Esophagus muscularis mucosa (tissue), 4 donors: ENCODE results near the gene IDE. TPM values are rescaled to one million over a fixed set of nuclear protein-coding genes. Genes with fewer than 3 reads are reported as not detected.
"Not testable (repeated sequence)": the region's sequence is repeated elsewhere in the genome, so short reads cannot be mapped to it uniquely, and the experiment has no call there.

Experiments
- DNase-seq: peaks from one replicate; pipeline ENCODE4 v3.0.0-alpha.2; 2017; ENCODE audit errors: extremely low spot score
- H3K27ac ChIP-seq, 4 donors: fragments of 200-600 bp; sonication (generic); replicated peaks in 1 of 4; 1 replicate in 3 of 4; 2 replicates in 1 of 4; pipeline ENCODE4 v1.5.1; 2016 to 2019; ENCODE audit warnings: mild to moderate bottlenecking in 1 of 4
- H3K27me3 ChIP-seq, 4 donors: fragments of 200-600 bp; sonication (generic); one replicate each; pipeline versions ENCODE4 v1.5.1 to v1.6.0; 2016 to 2019
- H3K36me3 ChIP-seq, 4 donors: fragments of 200-600 bp; sonication (generic); one replicate each; pipeline ENCODE4 v1.5.1; 2016 to 2019
- H3K4me1 ChIP-seq, 4 donors: fragments of 200-600 bp; sonication (generic); one replicate each; pipeline ENCODE4 v1.5.1; 2016 to 2019
- H3K4me3 ChIP-seq, 4 donors: fragments of 200-600 bp; sonication (generic); 1 replicate in 2 of 4; 2 replicates in 2 of 4; pipeline ENCODE4 v1.5.1; 2016 to 2019; ENCODE audit warnings: mild to moderate bottlenecking in 4 of 4, moderate library complexity in 1 of 4
- H3K9me3 ChIP-seq, 4 donors: fragments of 200-600 bp; sonication (generic); 1 replicate in 3 of 4; 2 replicates in 1 of 4; pipeline ENCODE4 v1.5.1; 2016 to 2019
- CTCF ChIP-seq, 3 experiments: fragments of 200-600 bp in 2 of 3; fragments of 450-650 bp in 1 of 3; sonication (generic) in 2 of 3; IDR thresholded peaks; one replicate each; pipeline ENCODE4 v1.5.1; 2017 to 2019; ENCODE audit warnings: antibody characterized with exemption in 3 of 3, mild to moderate bottlenecking in 2 of 3, moderate library complexity in 1 of 3
- EP300 ChIP-seq: sonication (generic); formaldehyde crosslinking; IDR thresholded peaks from one replicate; pipeline ENCODE4 v1.6.1; 2017; ENCODE audit warnings: antibody characterized with exemption
- POLR2A ChIP-seq: fragments of 450-650 bp; IDR thresholded peaks from one replicate; pipeline ENCODE4 v1.6.1; 2017; ENCODE audit warnings: antibody characterized with exemption, moderate library complexity, mild to moderate bottlenecking, low read depth
- POLR2AphosphoS5 ChIP-seq, 2 donors: sonication (generic); formaldehyde crosslinking; IDR thresholded peaks; one replicate each; pipeline ENCODE4 v1.6.1; 2017; ENCODE audit warnings: antibody characterized with exemption in 2 of 2
- WGBS: methylation state at CpG from one replicate; pipeline ENCODE4 v1.1.5; 2018; 5-methylcytosine and 5-hydroxymethylcytosine counted together
- intact Hi-C: fragments of 100-400 bp; cut with DNase I; formaldehyde crosslinking; loops from one replicate; pipeline ENCODE4 v1.15.1; 2023
- total RNA-seq, 4 donors: library from RNA; depleted of rRNA; stranded (reverse); fragments of >200 nt; gene quantifications; one replicate each; pipeline versions ENCODE4 v1.1.0 to v1.2.1, GENCODE V29; 2016

IDE gene
- total RNA-seq, 4 donors from 2014 or later = 27.0 to 33.1 (median 30.7) TPM

GRCh38 chr10:92470026-92470425 lies 103.9 kb downstream of the IDE start:
- Histone ChIP-seq H3K4me1 (no peaks in the 10 kb centered on the region), H3K4me3 (no peak overlapping the region), H3K36me3 (peaks cover 25 to 88% (median 74%) of the 10 kb centered on the region in 4 donors), H3K27me3 (no peaks in the 10 kb centered on the region), H3K9me3 (no peaks in the 10 kb centered on the region), H3K27ac (no peak overlapping the region)
- TF ChIP-seq EP300 = no peak
- TF ChIP-seq CTCF (IDR thresholded peaks at IDR 0.05) = no peak
- no peak for TF ChIP-seq POLR2A
- no peak for TF ChIP-seq POLR2AphosphoS5 (IDR thresholded peaks at IDR 0.05)
- intact Hi-C loops = no loop called here
- DNase-seq = no peak
- WGBS = 93% methylated on average over 3 of the region's 3 CpGs

- Histone ChIP-seq H3K27ac (no peak overlapping the region), H3K9me3 (no peaks in the 10 kb centered on the region), H3K4me1 (no peaks in the 10 kb centered on the region), H3K36me3 (peaks cover 58 to 100% (median 96%) of the 10 kb centered on the region in 4 donors), H3K27me3 (no peaks in the 10 kb centered on the region), H3K4me3 (no peak overlapping the region)
- DNase-seq = no peak
- WGBS = 81% methylated on average over 5 of the region's 5 CpGs
- TF ChIP-seq EP300 = no peak
- intact Hi-C loops = no loop called here
Observed at GRCh38 chr10:92464364-92464763, 109.5 kb downstream of the IDE start.

- WGBS = 97% methylated on average over 5 of the region's 5 CpGs
- Histone ChIP-seq H3K27me3 (no peaks in the 10 kb centered on the region), H3K27ac (no peak overlapping the region), H3K36me3 (peaks cover 58 to 100% (median 92%) of the 10 kb centered on the region in 4 donors), H3K4me3 (no peak overlapping the region), H3K9me3 (no peaks in the 10 kb centered on the region), H3K4me1 (no peaks in the 10 kb centered on the region)
- intact Hi-C loops = no loop called here
- DNase-seq = no peak
- no peak for TF ChIP-seq POLR2A
- no peak for TF ChIP-seq POLR2AphosphoS5 (IDR thresholded peaks at IDR 0.05)
- TF ChIP-seq EP300 = no peak
- TF ChIP-seq CTCF (IDR thresholded peaks at IDR 0.05) = no peak
Observed at GRCh38 chr10:92463582-92463981, 110.3 kb downstream of the IDE start.

- H3K36me3 ChIP-seq = peaks cover 17 to 92% (median 64%) of the 10 kb centered on the region in 4 donors
- H3K27ac ChIP-seq, intact Hi-C loops, H3K4me3 ChIP-seq, DNase-seq, H3K9me3 ChIP-seq, H3K27me3 ChIP-seq, H3K4me1 ChIP-seq: not testable (repeated sequence)
- 89% methylated on average over 6 of the region's 6 CpGs for WGBS
Observed at GRCh38 chr10:92454955-92455354, 118.9 kb downstream of the IDE start.

GRCh38 chr10:92452313-92452712 lies 121.6 kb downstream of the IDE start:
- DNase-seq = no peak
- no peak overlapping the region for H3K27ac ChIP-seq
- peaks cover 12 to 71% (median 56%) of the 10 kb centered on the region in 4 donors for H3K36me3 ChIP-seq
- 98% methylated on average over 2 of the region's 2 CpGs for WGBS
- no peaks in the 10 kb centered on the region for H3K27me3 ChIP-seq
- H3K4me3 ChIP-seq = no peak overlapping the region
- no peak for TF ChIP-seq EP300
- TF ChIP-seq POLR2A = no peak
- TF ChIP-seq CTCF (IDR thresholded peaks at IDR 0.05) = no peak
- TF ChIP-seq POLR2AphosphoS5 (IDR thresholded peaks at IDR 0.05) = no peak
- intact Hi-C loops = no loop called here
- H3K9me3 ChIP-seq = no peaks in the 10 kb centered on the region
- H3K4me1 ChIP-seq = no peaks in the 10 kb centered on the region

GRCh38 chr10:92451431-92451830 lies 122.5 kb downstream of the IDE start:
- H3K4me1 ChIP-seq = no peaks in the 10 kb centered on the region
- no peak overlapping the region for H3K27ac ChIP-seq
- H3K36me3 ChIP-seq = peaks cover 12 to 65% (median 52%) of the 10 kb centered on the region in 4 donors
- no peak overlapping the region for H3K4me3 ChIP-seq
- TF ChIP-seq EP300 (no peak), POLR2AphosphoS5 (IDR thresholded peaks at IDR 0.05) (no peak), POLR2A (no peak), CTCF (IDR thresholded peaks at IDR 0.05) (no peak)
- no peaks in the 10 kb centered on the region for H3K27me3 ChIP-seq
- intact Hi-C loops = no loop called here
- DNase-seq = no peak
- 90% methylated on average over 7 of the region's 7 CpGs for WGBS
- H3K9me3 ChIP-seq = no peaks in the 10 kb centered on the region
